ENCODE results near the gene BACE2.

The BACE2 gene

DNA sequence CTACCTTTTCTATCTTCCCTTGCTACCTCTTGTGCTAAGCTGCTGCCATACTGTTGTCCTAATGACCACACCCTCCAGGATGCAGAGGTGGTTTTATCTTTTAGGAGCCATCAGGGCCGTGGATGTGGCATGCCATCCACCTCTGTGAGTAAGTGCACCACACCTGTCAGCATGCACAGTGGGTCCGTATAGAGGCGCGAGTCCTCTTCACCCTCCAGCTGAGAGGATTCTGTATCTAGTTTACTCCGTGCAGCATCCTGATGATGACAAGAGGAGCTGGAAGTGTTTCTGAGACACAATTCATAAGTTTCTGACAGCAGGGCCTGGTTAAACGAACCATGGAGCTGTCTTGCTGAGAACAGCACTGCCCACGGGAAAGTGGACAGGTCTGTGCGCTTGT, 159.8 kb downstream of the BACE2 start:
- Histone ChIP-seq H3K4me1 (ENCODE audit: control insufficient read depth, insufficient read depth, low read length) (no peaks in the 10 kb centered on the region), H3K36me3 (ENCODE audit: control insufficient read depth in 2 of 2, insufficient read depth in 1 of 2, low read length in 2 of 2) (no peaks in the 10 kb centered on the region), H3K27ac (ENCODE audit: extremely low read depth, low read depth, low read length) (no peak overlapping the region), H3K9me3 (ENCODE audit: control insufficient read depth, insufficient read depth, low read depth, low read length) (no peaks in the 10 kb centered on the region), H3K4me3 (ENCODE audit: low read depth, low read length) (no peak overlapping the region)
- ChIA-PET POLR2A (no interaction called here), CTCF (interaction anchor here (1.7 kb wide), 1 partner anchor 44 kb away, joined by 6 read pairs; no protein-coding TSS in a partner anchor)
- TF ChIP-seq ZNF707 (tag by site-specific recombination; IDR thresholded peaks at IDR 0.05) (no peak), ZNF37A (tag by site-specific recombination; IDR thresholded peaks at IDR 0.05) (no peak)

DNA sequence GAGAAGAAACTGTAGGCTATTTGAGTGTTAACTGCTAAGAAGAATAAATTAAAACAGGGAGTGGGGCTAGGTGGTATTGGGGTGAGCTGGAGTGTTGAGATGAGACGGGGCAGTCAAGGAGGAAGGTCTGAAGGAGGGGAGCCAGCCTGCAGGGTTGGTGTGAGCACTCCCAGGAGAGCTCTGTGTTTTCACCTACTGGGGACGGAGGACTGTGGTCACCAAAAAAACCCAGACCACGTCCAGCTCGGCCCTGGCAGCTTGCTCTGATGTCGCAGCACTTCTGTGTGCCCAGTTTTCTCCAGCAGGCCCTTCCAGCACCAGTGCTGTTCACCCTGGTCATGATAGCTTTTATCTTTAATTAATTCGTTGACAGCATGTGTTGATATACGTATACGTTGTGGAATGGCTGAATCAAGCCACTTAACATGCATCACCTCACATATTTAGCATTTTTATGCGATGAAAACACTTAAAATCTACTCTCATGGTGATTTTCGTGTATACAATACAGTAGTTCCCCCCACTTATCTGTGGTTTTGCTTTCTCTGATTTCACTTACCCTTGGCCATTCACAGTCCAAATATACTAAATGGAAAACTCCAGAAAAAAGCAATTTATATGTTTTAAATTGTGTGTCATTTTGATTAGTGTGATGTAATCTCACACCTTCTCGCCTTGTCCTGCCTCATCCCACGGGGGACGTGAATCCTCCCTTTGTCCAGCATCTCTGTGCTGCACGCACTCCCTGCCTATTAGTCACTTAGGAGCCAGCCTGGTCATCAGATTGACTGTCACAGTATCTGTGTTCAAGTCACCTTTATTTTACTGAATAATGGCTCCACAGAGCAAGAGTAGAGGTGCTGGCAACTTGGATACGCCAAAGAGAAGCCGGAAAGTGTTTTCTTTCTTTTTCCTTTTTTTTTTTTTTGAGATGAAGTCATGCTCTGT, 161.0 kb downstream of the BACE2 start:
- no peak overlapping the region for H3K27ac ChIP-seq (ENCODE audit: extremely low read depth, low read depth, low read length)
- no peak overlapping the region for H3K4me3 ChIP-seq (ENCODE audit: low read depth, low read length)
- H3K36me3 ChIP-seq (ENCODE audit: control insufficient read depth in 2 of 2, insufficient read depth in 1 of 2, low read length in 2 of 2), result no peaks in the 10 kb centered on the region
- no peak for TF ChIP-seq ZNF132 (tag by site-specific recombination; IDR thresholded peaks at IDR 0.05; ENCODE audit: borderline replicate concordance)
- no peak for TF ChIP-seq ZNF133 (tag by site-specific recombination; IDR thresholded peaks at IDR 0.05)
- no peak for TF ChIP-seq ZNF426 (tag by site-specific recombination; IDR thresholded peaks at IDR 0.05)
- no peak for TF ChIP-seq ZXDB (tag by site-specific recombination; IDR thresholded peaks at IDR 0.05)
- TF ChIP-seq RBAK (tag by site-specific recombination; IDR thresholded peaks at IDR 0.05), result no peak
- TF ChIP-seq, protein P1, sequence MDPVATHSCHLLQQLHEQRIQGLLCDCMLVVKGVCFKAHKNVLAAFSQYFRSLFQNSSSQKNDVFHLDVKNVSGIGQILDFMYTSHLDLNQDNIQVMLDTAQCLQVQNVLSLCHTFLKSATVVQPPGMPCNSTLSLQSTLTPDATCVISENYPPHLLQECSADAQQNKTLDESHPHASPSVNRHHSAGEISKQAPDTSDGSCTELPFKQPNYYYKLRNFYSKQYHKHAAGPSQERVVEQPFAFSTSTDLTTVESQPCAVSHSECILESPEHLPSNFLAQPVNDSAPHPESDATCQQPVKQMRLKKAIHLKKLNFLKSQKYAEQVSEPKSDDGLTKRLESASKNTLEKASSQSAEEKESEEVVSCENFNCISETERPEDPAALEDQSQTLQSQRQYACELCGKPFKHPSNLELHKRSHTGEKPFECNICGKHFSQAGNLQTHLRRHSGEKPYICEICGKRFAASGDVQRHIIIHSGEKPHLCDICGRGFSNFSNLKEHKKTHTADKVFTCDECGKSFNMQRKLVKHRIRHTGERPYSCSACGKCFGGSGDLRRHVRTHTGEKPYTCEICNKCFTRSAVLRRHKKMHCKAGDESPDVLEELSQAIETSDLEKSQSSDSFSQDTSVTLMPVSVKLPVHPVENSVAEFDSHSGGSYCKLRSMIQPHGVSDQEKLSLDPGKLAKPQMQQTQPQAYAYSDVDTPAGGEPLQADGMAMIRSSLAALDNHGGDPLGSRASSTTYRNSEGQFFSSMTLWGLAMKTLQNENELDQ (tag by site-specific recombination; IDR thresholded peaks at IDR 0.05; ENCODE audit: low read depth), result no peak
- no peak for TF ChIP-seq ZNF624 (tag by site-specific recombination; IDR thresholded peaks at IDR 0.05)
- TF ChIP-seq, protein P2, sequence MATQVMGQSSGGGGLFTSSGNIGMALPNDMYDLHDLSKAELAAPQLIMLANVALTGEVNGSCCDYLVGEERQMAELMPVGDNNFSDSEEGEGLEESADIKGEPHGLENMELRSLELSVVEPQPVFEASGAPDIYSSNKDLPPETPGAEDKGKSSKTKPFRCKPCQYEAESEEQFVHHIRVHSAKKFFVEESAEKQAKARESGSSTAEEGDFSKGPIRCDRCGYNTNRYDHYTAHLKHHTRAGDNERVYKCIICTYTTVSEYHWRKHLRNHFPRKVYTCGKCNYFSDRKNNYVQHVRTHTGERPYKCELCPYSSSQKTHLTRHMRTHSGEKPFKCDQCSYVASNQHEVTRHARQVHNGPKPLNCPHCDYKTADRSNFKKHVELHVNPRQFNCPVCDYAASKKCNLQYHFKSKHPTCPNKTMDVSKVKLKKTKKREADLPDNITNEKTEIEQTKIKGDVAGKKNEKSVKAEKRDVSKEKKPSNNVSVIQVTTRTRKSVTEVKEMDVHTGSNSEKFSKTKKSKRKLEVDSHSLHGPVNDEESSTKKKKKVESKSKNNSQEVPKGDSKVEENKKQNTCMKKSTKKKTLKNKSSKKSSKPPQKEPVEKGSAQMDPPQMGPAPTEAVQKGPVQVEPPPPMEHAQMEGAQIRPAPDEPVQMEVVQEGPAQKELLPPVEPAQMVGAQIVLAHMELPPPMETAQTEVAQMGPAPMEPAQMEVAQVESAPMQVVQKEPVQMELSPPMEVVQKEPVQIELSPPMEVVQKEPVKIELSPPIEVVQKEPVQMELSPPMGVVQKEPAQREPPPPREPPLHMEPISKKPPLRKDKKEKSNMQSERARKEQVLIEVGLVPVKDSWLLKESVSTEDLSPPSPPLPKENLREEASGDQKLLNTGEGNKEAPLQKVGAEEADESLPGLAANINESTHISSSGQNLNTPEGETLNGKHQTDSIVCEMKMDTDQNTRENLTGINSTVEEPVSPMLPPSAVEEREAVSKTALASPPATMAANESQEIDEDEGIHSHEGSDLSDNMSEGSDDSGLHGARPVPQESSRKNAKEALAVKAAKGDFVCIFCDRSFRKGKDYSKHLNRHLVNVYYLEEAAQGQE (tag by site-specific recombination; IDR thresholded peaks at IDR 0.05), result no peak
- no peak for TF ChIP-seq ZNF664 (tag by site-specific recombination; IDR thresholded peaks at IDR 0.05)
- TF ChIP-seq, protein P3, sequence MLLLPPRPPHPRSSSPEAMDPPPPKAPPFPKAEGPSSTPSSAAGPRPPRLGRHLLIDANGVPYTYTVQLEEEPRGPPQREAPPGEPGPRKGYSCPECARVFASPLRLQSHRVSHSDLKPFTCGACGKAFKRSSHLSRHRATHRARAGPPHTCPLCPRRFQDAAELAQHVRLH (tag by site-specific recombination; IDR thresholded peaks at IDR 0.05), result no peak
- no peak for TF ChIP-seq ZNF600 (tag by site-specific recombination; IDR thresholded peaks at IDR 0.05)
- no peaks in the 10 kb centered on the region for H3K4me1 ChIP-seq (ENCODE audit: control insufficient read depth, insufficient read depth, low read length)
- ChIA-PET CTCF (no interaction called here), POLR2A (no interaction called here)
- no peaks in the 10 kb centered on the region for H3K9me3 ChIP-seq (ENCODE audit: control insufficient read depth, insufficient read depth, low read depth, low read length)
